ES-I3 (cell line): ENCODE results near the gene UTP14C.
"Not testable (repeated sequence)": the region's sequence is repeated elsewhere in the genome, so short reads cannot be mapped to it uniquely, and the experiment has no call there.

Source experiments
- H3K36me3 ChIP-seq: 2 replicates; pipeline ENCODE4 v1.6.1; 2013; ENCODE audit warnings: mild to moderate bottlenecking, low read length, control low read depth, moderate library complexity; ENCODE audit not compliant: insufficient read depth
- H3K4me1 ChIP-seq: 2 replicates; pipeline ENCODE4 v1.6.1; 2013; ENCODE audit warnings: mild to moderate bottlenecking, control low read depth, low read length; ENCODE audit not compliant: insufficient read depth
- H3K9ac ChIP-seq: 2 replicates; pipeline ENCODE4 v1.6.1; 2013; ENCODE audit warnings: low read depth, mild to moderate bottlenecking, low read length, moderate library complexity
- H3K9me3 ChIP-seq: 2 replicates; pipeline ENCODE4 v1.6.1; 2013; ENCODE audit warnings: mild to moderate bottlenecking, low read length, moderate library complexity; ENCODE audit not compliant: control insufficient read depth, insufficient read depth

Gene UTP14C, protein sequence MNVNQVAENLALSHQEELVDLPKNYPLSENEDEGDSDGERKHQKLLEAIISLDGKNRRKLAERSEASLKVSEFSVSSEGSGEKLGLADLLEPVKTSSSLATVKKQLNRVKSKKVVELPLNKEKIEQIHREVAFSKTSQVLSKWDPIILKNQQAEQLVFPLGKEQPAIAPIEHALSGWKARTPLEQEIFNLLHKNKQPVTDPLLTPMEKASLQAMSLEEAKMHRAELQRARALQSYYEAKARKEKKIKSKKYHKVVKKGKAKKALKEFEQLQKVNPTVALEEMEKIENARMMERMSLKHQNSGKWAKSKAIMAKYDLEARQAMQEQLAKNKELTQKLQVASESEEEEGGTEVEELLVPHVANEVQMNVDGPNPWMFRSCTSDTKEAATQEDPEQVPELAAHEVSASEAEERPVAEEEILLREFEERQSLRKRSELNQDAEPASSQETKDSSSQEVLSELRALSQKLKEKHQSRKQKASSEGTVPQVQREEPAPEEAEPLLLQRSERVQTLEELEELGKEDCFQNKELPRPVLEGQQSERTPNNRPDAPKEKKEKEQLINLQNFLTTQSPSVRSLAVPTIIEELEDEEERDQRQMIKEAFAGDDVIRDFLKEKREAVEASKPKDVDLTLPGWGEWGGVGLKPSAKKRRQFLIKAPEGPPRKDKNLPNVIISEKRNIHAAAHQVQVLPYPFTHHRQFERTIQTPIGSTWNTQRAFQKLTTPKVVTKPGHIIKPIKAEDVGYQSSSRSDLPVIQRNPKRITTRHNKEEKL

GRCh38 chr13:52024481-52024880 lies at the start of gene UTP14C:
Gene UTP14C (plus strand): TSS chr13:52024691. CDS start chr13:52028805, 4,114 bp downstream.
- H3K4me1 ChIP-seq, result no peaks in the 10 kb centered on the region
- H3K9ac ChIP-seq, result no peak within 1 kb of the TSS
- H3K36me3 ChIP-seq, result peaks cover 28% of the 10 kb centered on the region
- peaks cover 5% of the 10 kb centered on the region; the same call in 1 of the 2 replicates for H3K9me3 ChIP-seq

- Histone ChIP-seq H3K9me3 (no peaks in the 10 kb centered on the region), H3K4me1 (no peaks in the 10 kb centered on the region), H3K9ac (no peak overlapping the region), H3K36me3 (no peaks in the 10 kb centered on the region)
Measured at GRCh38 chr13:51976423-51976822, 48.1 kb upstream of the UTP14C start.

DNA sequence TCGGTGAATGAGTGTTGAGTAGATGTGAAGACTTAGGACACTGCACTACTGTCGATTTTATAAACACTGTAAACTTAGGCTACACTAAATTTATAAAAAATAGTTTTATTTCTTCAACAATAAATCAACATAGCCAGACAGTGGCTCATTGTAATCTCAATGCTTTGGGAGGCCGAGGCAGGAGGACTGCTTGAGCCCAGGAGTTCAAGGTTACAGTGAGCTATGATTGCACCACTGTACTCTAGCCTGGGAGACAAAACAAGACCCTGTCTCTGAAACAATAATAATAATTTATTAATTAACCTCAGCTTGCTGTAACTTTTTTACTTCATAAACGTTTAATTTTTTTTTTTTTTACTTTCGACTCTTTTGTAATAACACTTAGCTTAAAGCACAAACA lies 47.6 kb upstream of the UTP14C start:
- H3K9ac ChIP-seq, result no peak overlapping the region
- H3K9me3 ChIP-seq, result no peaks in the 10 kb centered on the region
- no peaks in the 10 kb centered on the region for H3K36me3 ChIP-seq
- no peaks in the 10 kb centered on the region for H3K4me1 ChIP-seq

DNA sequence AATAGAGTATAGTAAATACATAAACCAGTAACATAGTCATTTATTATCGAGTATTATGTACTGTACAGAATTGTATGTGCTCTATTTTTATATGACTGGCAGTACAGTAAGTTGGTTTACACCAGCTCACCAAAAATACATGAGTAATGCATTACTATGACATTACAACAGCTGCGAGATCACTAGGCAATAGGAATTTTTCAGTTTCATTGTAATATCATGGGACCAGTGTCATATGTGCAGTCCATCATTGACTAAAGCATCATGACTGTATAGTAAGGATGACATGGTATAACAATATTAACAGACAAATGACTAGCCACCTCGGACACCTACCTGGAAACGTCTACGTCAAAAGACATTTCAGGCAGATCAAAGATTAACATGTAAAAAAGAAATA lies 46.9 kb upstream of the UTP14C start:
- no peaks in the 10 kb centered on the region for H3K36me3 ChIP-seq
- no peak overlapping the region for H3K9ac ChIP-seq
- H3K9me3 ChIP-seq, result no peaks in the 10 kb centered on the region
- H3K4me1 ChIP-seq, result no peaks in the 10 kb centered on the region

GRCh38 chr13:51978796-51979556 lies 45.5 kb upstream of the UTP14C start:
- no peak overlapping the region for H3K9ac ChIP-seq
- no peaks in the 10 kb centered on the region for H3K9me3 ChIP-seq
- no peaks in the 10 kb centered on the region for H3K4me1 ChIP-seq
- H3K36me3 ChIP-seq, result no peaks in the 10 kb centered on the region

GRCh38 chr13:51980908-51981307 lies 43.6 kb upstream of the UTP14C start:
- Histone ChIP-seq H3K9me3 (no peaks in the 10 kb centered on the region), H3K36me3 (no peaks in the 10 kb centered on the region), H3K9ac (no peak overlapping the region), H3K4me1 (no peaks in the 10 kb centered on the region)

GRCh38 chr13:51981355-51981754 lies 43.1 kb upstream of the UTP14C start:
- Histone ChIP-seq H3K9me3 (no peaks in the 10 kb centered on the region), H3K36me3 (no peaks in the 10 kb centered on the region)

DNA sequence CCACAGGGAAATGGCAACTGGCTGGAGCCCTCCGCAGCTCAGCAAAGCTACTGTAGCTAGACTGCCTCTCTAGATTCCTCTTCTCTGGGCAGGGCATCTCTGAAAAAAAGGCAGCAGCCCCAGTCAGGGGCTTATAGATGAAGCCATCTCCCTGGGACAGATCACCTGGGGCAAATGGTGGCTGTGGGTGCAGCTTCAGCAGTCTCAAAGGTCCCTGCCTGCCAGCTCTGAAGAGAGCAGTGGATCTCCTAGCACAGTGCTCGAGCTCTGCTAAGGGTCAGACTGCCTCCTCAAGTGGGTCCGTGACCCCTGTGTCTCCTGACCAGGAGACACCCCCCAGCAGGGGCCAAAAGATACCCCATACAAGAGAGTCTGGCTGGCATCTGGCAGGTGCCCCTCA lies 41.2 kb upstream of the UTP14C start:
- H3K9ac ChIP-seq, H3K36me3 ChIP-seq, H3K9me3 ChIP-seq, H3K4me1 ChIP-seq: not testable (repeated sequence)

More at GRCh38 chr13:51981355-51981754, 43.1 kb upstream of the UTP14C start:
- Histone ChIP-seq H3K9ac (no peak overlapping the region), H3K4me1 (no peaks in the 10 kb centered on the region)

- H3K9me3 ChIP-seq, H3K4me1 ChIP-seq, H3K9ac ChIP-seq, H3K36me3 ChIP-seq: not testable (repeated sequence)
Measured at GRCh38 chr13:51984904-51985303, 39.6 kb upstream of the UTP14C start.

- no peaks in the 10 kb centered on the region for H3K9me3 ChIP-seq
- H3K36me3 ChIP-seq, result no peaks in the 10 kb centered on the region
- no peaks in the 10 kb centered on the region for H3K4me1 ChIP-seq
- no peak overlapping the region for H3K9ac ChIP-seq
Measured at GRCh38 chr13:51988988-51989618, 35.4 kb upstream of the UTP14C start.

GRCh38 chr13:51993713-51994112 lies 30.8 kb upstream of the UTP14C start:
- H3K4me1 ChIP-seq, result peaks cover 4% of the 10 kb centered on the region; the same call in 1 of the 2 replicates

DNA sequence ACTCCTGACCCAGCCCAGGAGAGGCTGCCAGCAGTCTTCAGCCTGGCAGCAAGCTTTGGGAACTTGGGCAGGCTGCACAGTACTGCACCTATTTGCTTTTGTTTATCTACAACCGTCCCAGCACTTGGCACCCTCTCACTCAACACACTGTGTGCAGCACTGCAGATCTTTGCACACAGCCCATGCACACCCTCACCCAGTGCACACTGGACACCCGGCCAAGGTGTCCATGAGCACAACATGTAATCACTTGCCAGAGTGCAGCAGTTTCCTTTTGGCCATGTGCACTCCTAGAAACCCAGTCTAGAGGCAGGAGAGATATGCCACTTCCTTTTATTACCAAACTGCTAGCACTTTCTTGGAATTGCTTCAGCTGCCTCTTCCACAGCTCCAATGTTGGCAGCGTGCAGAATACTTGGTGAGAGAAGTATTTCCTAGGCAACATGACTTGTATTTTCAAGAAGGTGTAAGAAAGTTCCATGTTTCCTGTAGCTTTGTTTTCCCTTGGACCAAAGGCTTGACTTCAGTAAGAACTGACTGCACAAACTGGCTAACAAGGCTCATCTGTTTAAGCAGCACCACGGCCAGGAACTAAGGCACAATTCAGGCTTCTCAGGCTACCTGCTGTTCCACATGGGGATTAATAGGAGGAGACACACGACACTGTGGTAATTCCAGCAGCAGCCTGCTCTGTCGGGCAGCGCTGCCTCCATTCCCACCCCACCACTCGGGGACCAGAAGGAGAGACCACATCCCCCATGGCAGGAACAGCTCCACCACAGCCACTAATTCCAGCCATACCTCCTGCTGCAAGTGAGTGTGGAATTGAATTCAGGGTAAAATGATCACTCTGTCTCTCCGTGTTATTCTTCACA lies 28.6 kb upstream of the UTP14C start:
- Histone ChIP-seq H3K36me3 (no peaks in the 10 kb centered on the region), H3K9ac (no peak overlapping the region), H3K4me1 (peaks cover 9% of the 10 kb centered on the region; the same call in 1 of the 2 replicates), H3K9me3 (no peaks in the 10 kb centered on the region)

More at GRCh38 chr13:51993713-51994112, 30.8 kb upstream of the UTP14C start:
- Histone ChIP-seq H3K36me3 (no peaks in the 10 kb centered on the region), H3K9ac (no peak overlapping the region), H3K9me3 (no peaks in the 10 kb centered on the region)

DNA sequence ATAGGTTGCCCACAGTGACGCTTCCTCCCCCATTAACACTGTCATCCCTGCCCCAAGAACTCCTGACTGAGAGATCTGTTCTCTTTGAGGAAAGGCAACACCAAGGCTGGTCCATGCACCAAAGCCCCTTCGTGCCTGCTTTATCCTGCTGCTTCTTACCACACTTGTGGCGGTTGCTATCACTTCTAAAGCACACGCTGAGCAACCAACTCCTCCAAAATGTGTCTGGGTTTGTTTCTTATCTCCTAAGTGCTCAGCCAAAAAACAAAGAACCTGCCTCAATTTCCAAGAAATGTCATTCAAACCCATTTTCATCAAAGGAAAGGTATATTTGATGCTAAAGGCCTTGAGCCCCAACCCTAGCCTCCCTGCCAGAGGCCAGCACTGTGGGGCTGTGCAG lies 27.9 kb upstream of the UTP14C start:
- Histone ChIP-seq H3K36me3 (no peaks in the 10 kb centered on the region), H3K9ac (no peak overlapping the region), H3K9me3 (no peaks in the 10 kb centered on the region), H3K4me1 (peaks cover 11% of the 10 kb centered on the region)
